HAP-1 (cell line): ENCODE data around the gene DGCR6L.
"Not testable (repeated sequence)": the region's sequence is repeated elsewhere in the genome, so short reads cannot be mapped to it uniquely, and the experiment has no call there.

Experiments
- DNase-seq, 2 experiments: peaks; one replicate each; pipeline ENCODE4 v3.0.0-alpha.2; 2016 to 2020; ENCODE audit warnings: low spot score in 2 of 2
- H3K27me3 ChIP-seq: fragments of 250-450 bp; sonication (Bioruptor Pico); 2 replicates; pipeline ENCODE4 v1.5.1; 2020; ENCODE audit warnings: low read depth, mild to moderate bottlenecking, moderate library complexity
- H3K36me3 ChIP-seq: fragments of 250-450 bp; sonication (Bioruptor Pico); replicated peaks from 2 replicates; pipeline ENCODE4 v1.5.1; 2020; ENCODE audit warnings: mild to moderate bottlenecking
- H3K4me1 ChIP-seq: fragments of 250-450 bp; sonication (Bioruptor Pico); 2 replicates; pipeline ENCODE4 v1.5.1; 2020; ENCODE audit warnings: mild to moderate bottlenecking
- H3K4me3 ChIP-seq: fragments of 250-450 bp; sonication (Bioruptor Pico); 2 replicates; pipeline ENCODE4 v1.5.1; 2020; ENCODE audit warnings: mild to moderate bottlenecking, moderate library complexity
- H3K9me3 ChIP-seq: fragments of 250-450 bp; sonication (Bioruptor Pico); 2 replicates; pipeline ENCODE4 v1.5.1; 2020; ENCODE audit warnings: mild to moderate bottlenecking, moderate library complexity
- in situ Hi-C: fragments of 300-500 bp; cut with MboI; formaldehyde crosslinking; loops from 3 replicates; pipeline ENCODE4 v1.14.3; 2020; ENCODE audit warnings: low sequenced_read_pairs, inconsistent platforms, mixed read lengths

DGCR6L gene

DNA sequence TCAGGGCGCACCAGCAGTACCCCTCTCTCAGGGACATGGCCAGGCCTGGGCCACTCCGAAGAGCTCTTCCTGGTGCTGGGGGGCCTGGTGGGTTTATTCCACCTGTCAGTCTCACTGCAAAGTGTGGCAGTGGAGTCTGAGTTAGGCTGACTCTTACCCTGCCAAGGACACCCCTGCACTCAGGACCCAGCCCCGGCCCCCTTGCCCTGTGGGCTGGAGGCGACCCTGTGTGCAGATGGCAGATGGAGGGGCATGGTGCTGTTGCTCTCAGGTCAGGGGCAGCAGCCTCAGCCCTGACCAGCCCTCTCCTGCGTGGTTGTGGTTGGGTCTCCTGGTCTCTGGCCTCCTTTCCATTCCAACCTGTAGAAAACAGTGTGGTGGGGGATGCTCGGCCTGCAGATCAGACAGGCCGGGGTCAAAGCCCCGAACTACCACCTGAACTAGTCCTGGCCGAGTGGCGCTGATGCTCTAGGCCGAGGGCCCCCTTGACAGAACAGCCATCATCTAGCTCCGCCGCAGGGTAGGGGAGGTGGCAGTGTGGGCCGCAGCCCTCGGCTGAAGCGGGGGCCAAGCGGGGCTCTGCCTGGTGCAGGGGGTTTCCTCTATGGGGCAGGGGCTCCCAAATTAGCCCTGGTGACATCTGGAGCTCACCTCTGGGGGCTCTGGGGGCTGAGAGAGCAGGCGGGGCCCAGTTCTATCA lies 41.8 kb downstream of the DGCR6L start:
- not testable (repeated sequence) for H3K4me3 ChIP-seq, DNase-seq, H3K27me3 ChIP-seq, H3K9me3 ChIP-seq, H3K4me1 ChIP-seq, H3K36me3 ChIP-seq
- in situ Hi-C loops, result loop anchor here (25.0 kb wide), 1 partner anchor 316 kb away; no protein-coding TSS in a partner anchor

DNA sequence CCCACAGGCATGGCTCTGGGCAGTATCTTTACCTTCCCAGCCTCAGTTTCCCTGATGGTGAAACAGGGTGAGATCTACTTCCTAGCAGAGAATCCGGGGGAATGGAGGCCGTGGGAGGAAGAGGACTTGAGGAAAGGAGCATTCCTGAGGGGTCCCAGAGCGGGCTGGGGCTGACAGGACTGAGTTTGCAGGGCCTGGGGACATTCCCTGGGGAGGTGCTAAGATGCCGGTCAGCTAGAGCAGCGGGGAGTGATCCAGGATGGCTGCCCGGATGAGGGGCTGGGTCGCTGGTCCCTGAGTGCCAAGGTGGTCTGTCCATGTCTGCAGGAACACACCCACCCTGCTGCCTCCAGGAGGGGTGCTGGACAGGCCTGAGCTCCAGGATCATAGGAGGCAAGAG lies 43.4 kb downstream of the DGCR6L start:
- Histone ChIP-seq H3K4me3 (no peak overlapping the region), H3K9me3 (no peaks in the 10 kb centered on the region), H3K4me1 (no peaks in the 10 kb centered on the region), H3K36me3 (no peaks in the 10 kb centered on the region), H3K27me3 (no peaks in the 10 kb centered on the region; the same call in 1 of the 2 replicates)
- in situ Hi-C loops, result loop anchor here (25.0 kb wide), 1 partner anchor 314 kb away; no protein-coding TSS in a partner anchor
- DNase-seq, result no peak

DNA sequence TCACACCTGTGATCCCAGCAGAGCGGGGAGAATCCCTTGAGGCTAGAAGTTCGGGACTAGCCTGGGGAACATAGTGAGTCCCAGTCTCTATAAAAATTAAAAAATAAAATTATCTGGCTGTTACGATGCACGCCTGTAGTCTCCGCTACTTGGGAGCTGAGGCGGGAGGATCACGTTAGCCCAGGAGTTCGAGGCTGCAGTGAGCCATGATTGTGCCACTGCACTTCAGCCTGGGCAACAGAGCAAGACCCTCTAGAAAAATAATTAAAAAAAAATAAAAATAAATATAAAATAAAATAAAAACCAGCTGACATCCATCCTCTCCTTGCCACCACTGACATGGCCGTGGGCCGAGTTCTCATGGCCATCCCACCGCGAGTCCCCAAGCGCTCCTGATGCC lies 44.0 kb downstream of the DGCR6L start:
- H3K27me3 ChIP-seq, result no peaks in the 10 kb centered on the region; the same call in 1 of the 2 replicates
- DNase-seq, result no peak
- no peaks in the 10 kb centered on the region for H3K9me3 ChIP-seq
- H3K4me3 ChIP-seq, result no peak overlapping the region
- no peaks in the 10 kb centered on the region for H3K36me3 ChIP-seq
- in situ Hi-C loops, result loop anchor here (25.0 kb wide), 1 partner anchor 314 kb away; no protein-coding TSS in a partner anchor
- no peaks in the 10 kb centered on the region for H3K4me1 ChIP-seq

DNA sequence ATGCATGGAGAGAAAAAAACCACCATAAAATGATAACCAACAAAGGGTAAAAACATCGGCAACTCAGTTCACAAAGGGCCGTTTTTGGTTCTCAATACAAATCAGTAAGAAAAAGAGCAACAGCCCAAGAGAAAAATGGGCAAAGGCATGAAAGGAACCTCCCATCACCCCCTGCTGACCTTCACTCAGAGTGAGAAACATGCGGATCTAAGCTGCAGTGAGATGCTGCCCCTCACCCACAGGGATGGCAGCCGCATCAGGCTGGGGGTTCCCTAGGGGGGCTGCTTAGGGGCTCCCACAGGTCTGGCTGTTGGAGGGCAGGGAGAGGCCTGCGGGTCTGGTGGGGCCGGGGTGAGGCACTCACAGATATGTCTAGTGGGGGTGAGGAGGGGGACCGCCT lies 44.5 kb downstream of the DGCR6L start:
- not testable (repeated sequence) for DNase-seq, H3K4me3 ChIP-seq, H3K36me3 ChIP-seq, H3K4me1 ChIP-seq, H3K27me3 ChIP-seq, H3K9me3 ChIP-seq
- in situ Hi-C loops, result loop anchor here (25.0 kb wide), 1 partner anchor 313 kb away; no protein-coding TSS in a partner anchor

DNA sequence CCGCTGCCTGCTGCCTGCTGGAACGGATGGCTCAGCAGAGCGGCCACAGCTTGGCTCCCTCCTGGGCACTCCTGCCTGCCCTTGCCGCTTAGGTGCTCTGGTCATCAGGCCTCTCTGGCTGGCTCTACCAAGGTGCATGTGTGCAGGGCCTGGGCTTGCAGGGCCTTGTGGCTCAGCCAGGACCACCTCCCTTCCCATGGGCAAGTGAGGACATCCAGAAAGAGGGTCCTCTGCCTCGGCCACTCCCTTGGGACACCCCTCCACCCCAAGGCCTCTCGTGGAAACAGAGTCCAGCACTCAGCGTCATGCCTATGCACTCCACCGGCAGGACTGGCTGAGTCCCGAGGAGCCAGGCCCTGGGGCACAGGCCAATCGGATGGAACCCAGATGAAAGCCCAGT lies 45.5 kb downstream of the DGCR6L start:
- in situ Hi-C loops, result loop anchor here (5.0 kb wide), 1 partner anchor 1307 kb away; no protein-coding TSS in a partner anchor
- not testable (repeated sequence) for DNase-seq, H3K4me1 ChIP-seq, H3K9me3 ChIP-seq, H3K4me3 ChIP-seq, H3K27me3 ChIP-seq, H3K36me3 ChIP-seq

DNA sequence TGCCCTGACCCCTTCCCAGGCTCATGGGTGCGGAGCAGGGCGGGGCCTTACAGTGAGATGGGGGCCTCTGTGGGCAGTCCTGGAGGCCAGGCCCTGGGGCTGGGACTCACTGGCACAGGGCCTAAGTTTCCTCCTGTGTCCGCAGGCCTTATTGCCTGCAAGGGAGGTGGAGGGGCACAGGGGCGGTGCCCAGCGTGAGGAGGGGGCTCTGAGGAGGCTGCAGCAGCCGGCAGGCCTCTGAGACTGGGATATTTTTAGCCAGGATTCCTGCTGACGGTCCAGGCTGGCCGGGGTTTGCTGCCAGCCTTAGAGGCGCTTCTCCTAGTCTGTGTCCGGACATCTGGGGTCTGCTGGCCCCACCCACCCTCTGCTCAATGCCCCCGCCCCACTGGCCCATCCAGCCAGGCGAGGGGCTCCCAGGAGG lies 46.1 kb downstream of the DGCR6L start:
- in situ Hi-C loops, result loop anchor here (5.0 kb wide), 1 partner anchor 1306 kb away; no protein-coding TSS in a partner anchor
- DNase-seq, result no peak
- Histone ChIP-seq H3K4me3 (no peak overlapping the region), H3K36me3 (no peaks in the 10 kb centered on the region), H3K27me3 (no peaks in the 10 kb centered on the region), H3K9me3 (no peaks in the 10 kb centered on the region), H3K4me1 (no peaks in the 10 kb centered on the region)

DNA sequence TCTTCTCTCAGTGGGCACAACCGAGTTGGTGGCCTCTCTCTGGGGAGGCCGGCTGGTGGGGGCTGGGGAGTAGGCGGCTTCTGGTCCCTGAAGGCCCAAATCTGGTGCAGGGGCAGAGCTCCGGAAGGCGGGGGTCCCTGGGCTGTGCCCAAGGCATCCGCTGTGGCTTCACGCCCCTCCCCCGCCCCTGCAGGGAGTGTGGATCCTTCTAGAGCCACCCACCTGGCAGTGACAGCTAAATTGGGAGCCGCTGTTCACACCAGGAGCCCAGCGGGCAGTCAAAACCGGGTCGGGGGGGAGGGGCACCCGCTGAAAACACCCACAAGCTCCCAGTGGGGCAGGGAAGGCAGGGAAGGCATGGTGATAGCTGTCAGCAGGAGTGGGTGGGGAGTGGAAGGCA lies 47.2 kb downstream of the DGCR6L start:
- in situ Hi-C loops, result loop anchor here (5.0 kb wide), 1 partner anchor 1305 kb away; no protein-coding TSS in a partner anchor
- H3K4me3 ChIP-seq, result no peak overlapping the region
- H3K4me1 ChIP-seq, result peaks cover 3% of the 10 kb centered on the region; the same call in 1 of the 2 replicates
- H3K36me3 ChIP-seq, result no peaks in the 10 kb centered on the region
- no peaks in the 10 kb centered on the region for H3K27me3 ChIP-seq
- no peak for DNase-seq
- no peaks in the 10 kb centered on the region for H3K9me3 ChIP-seq

DNA sequence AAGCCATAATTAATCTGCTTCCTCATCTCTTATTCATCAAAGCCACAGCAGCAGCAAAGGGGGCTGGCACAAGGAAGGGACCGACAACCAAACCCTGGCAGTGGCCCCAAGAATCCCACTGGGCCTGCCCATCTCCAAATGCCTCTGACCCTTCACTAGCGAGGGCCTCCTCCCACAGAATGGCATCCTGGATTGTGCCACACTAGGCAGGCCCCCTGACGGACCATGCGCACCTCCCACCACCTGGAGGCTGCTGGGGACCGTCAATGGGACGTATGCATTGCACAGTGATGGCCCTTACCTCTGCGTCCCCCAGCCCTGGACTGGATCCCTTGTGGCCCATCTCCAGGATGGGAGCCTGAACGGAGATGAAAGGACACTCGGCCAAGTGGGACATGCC lies 47.7 kb downstream of the DGCR6L start:
- in situ Hi-C loops, result loop anchor here (5.0 kb wide), 1 partner anchor 1305 kb away; no protein-coding TSS in a partner anchor
- no peak for DNase-seq
- no peak overlapping the region for H3K4me3 ChIP-seq

DNA sequence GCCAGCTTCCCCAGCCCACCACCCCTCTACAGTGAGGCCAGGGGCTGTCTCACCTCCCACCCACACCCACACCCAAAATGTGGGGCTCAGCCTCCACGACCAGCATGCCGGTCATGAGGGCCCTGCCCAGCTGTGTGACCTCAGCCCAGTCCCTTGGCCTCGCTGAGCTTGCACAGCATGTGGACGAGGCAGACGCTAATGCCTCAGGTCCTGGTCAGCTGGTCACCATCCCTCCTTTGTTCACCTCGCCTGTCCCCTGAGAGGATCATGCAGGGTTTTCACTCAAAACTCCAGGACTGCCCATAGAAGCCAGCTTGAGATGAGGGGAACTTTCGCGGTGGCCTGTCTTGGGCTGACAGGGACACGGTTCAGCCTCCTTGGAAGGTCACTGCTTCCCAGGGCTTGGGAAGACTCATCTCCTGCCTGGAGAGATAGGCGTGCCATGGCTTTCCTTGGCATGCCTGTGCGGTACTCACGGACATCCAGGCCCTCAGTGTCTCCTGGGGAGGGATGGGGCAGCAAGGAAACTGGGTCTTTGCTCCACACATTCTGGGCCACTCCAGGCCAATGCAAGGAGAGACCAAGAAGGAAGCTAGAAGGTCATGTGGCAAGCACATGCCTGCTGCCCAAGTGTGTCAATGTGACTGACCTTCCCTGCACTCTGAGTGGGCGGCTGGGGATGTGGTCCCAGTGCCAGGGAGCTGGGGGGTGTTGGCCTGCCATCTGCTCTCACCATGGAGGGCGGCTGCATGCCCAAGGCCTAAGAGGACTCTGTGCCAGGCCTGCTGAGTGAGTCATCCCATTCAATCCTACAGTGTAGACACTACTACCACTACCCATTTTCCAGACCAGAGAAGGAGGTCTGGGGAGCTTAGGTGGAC lies 48.5 kb downstream of the DGCR6L start:
- in situ Hi-C loops, result loop anchor here (5.0 kb wide), 1 partner anchor 1304 kb away; no protein-coding TSS in a partner anchor
- DNase-seq, result no peak
- Histone ChIP-seq H3K4me3 (no peak overlapping the region), H3K27me3 (no peaks in the 10 kb centered on the region), H3K9me3 (no peaks in the 10 kb centered on the region), H3K4me1 (peaks cover 7% of the 10 kb centered on the region; the same call in 1 of the 2 replicates), H3K36me3 (no peaks in the 10 kb centered on the region)

More for the DNA sequence above, 47.7 kb downstream of the DGCR6L start:
- Histone ChIP-seq H3K9me3 (no peaks in the 10 kb centered on the region), H3K4me1 (peaks cover 3% of the 10 kb centered on the region; the same call in 1 of the 2 replicates), H3K27me3 (no peaks in the 10 kb centered on the region), H3K36me3 (no peaks in the 10 kb centered on the region)

DNA sequence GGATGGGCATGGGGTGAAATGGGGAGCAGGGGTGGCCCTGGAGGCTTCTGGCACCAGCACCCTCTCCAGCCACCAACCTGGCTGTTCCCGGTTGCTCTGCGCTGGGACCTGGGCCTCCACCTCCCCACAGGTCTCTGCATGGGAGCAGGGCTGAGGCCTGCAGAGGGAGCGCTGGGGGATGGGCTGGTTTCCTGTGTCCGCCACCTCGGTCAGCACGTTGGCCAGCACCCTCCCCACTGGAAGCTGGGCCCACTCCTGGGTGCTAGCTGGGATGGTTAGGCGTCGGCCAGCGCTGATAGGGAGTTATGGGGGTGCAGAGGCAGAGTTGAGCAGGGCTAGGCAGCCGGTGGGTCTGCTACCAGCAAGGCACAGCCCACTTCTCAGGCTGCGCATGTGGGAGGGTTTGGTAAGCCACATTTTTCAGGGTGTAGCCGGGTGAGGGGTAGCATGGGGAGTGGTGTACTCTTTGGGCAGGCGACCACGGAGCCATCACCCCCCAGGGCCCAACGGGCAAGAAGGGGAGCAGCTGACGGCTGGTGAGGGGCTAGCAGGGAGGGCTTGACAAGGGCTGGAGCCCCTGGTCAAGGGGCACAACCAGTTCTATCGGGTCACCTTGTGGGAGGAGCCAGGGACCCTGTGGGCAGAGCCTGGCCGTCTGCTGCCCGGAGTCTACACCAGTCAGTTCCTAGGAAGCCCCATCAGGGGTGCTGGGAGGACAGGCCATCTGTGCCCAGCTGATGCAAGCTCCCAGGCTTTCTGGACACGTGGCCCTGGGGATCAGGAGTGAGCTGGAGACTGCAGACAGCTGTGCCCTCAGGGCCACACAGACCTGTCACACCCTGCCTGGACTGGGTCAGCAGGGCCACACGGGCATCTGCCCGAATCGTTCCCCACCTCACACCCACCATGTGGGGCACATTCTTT lies 49.4 kb downstream of the DGCR6L start:
- H3K36me3 ChIP-seq, H3K9me3 ChIP-seq, DNase-seq, H3K4me1 ChIP-seq, H3K4me3 ChIP-seq, H3K27me3 ChIP-seq: not testable (repeated sequence)
- in situ Hi-C loops, result loop anchor here (5.0 kb wide), 1 partner anchor 1303 kb away; no protein-coding TSS in a partner anchor

DNA sequence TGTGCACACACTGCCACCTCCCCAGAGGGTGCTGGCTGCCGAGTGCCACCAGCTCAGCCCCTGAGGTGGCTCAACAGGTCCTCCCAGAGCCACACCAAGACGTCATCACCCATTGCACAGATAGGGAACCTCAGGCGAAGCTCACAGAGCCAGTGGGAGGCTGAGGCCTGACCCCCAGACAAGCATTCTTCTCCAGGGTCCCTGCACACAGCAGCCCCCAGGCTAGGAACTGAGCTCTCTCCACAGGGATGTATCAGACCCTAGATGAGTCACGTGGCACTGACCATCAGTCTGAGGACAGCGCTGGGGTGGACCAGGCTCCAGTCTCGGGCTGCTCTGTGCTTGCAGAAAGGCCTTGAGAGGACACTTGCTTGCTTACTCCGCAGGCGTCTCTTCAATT lies 50.2 kb downstream of the DGCR6L start:
- in situ Hi-C loops, result loop anchor here (5.0 kb wide), 1 partner anchor 1302 kb away; no protein-coding TSS in a partner anchor
- H3K27me3 ChIP-seq, H3K36me3 ChIP-seq: not testable (repeated sequence)

DNA sequence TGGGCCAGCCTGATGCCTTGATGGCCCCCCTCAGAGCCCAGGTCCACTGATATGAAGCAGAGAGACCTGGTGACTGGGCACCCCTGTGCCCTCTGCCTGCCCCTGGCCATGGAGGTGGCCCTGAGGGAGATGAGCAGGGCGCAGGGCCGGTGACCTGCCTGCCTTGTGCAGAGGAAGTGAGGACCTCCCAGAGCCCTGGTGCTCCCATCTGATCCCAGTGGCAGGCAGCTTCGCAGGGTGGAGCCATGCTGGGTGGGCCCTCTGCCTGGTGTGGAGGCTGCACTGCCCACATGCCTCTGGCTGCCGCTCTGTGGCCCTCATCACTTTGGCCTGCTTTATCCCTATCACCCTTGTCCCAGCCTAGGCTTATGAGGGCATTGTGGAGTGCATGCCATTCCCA lies 50.7 kb downstream of the DGCR6L start:
- H3K27me3 ChIP-seq, H3K9me3 ChIP-seq, DNase-seq, in situ Hi-C loops, H3K36me3 ChIP-seq, H3K4me3 ChIP-seq, H3K4me1 ChIP-seq: not testable (repeated sequence)

More for the DNA sequence above, 50.2 kb downstream of the DGCR6L start:
- not testable (repeated sequence) for H3K9me3 ChIP-seq, DNase-seq, H3K4me1 ChIP-seq, H3K4me3 ChIP-seq
